Epithelial cell of proximal tubule (primary cell): ENCODE measurements around the gene TMEM233. TPM values are rescaled to one million over a fixed set of nuclear protein-coding genes. Genes with fewer than 3 reads are reported as not detected.

Experiments used
- DNase-seq: peaks from one replicate; pipeline ENCODE4 v3.0.0-alpha.2; 2011; ENCODE audit warnings: low read depth
- H3K4me3 ChIP-seq: 2 replicates; pipeline ENCODE4 v1.5.1; 2011; ENCODE audit warnings: low read depth, mild to moderate bottlenecking, low read length
- CTCF ChIP-seq: conservative IDR thresholded peaks from 2 replicates; pipeline ENCODE4 v1.5.1; 2012; ENCODE audit warnings: low read depth, mild to moderate bottlenecking, low read length
- total RNA-seq: library from RNA; depleted of rRNA; stranded (reverse); fragments of >200 nt; gene quantifications from 2 replicates; pipeline ENCODE4 v1.2.3, GENCODE V29; 2015

Gene TMEM233
- total RNA-seq, 1 donor from 2014 or later, result 0.17 TPM

- H3K4me3 ChIP-seq, result no peak overlapping the region
- TF ChIP-seq CTCF, result no peak
- DNase-seq, result no peak
Observed at GRCh38 chr12:119631930-119632678, 38.5 kb downstream of the TMEM233 start.

GRCh38 chr12:119634743-119635142, 41.2 kb downstream of the TMEM233 start:
- H3K4me3 ChIP-seq, result no peak overlapping the region
- DNase-seq, result no peak
- no peak for TF ChIP-seq CTCF

- DNase-seq, result no peak
- TF ChIP-seq CTCF, result peak; percentile 59
- H3K4me3 ChIP-seq, result no peak overlapping the region
Observed at GRCh38 chr12:119642986-119643385, 49.4 kb downstream of the TMEM233 start.

- no peak for TF ChIP-seq CTCF
- DNase-seq, result no peak
- H3K4me3 ChIP-seq, result no peak overlapping the region
Observed at GRCh38 chr12:119644930-119645329, 51.4 kb downstream of the TMEM233 start.

GRCh38 chr12:119645535-119646059, 52.0 kb downstream of the TMEM233 start:
- no peak for TF ChIP-seq CTCF
- H3K4me3 ChIP-seq, result no peak overlapping the region

GRCh38 chr12:119649202-119649808, 55.7 kb downstream of the TMEM233 start:
- no peak for DNase-seq
- no peak overlapping the region for H3K4me3 ChIP-seq
- TF ChIP-seq CTCF, result peak; percentile 79

More at GRCh38 chr12:119645535-119646059, 52.0 kb downstream of the TMEM233 start:
- DNase-seq, result no peak
